ENCODE data around the gene RIOK2.

DNA sequence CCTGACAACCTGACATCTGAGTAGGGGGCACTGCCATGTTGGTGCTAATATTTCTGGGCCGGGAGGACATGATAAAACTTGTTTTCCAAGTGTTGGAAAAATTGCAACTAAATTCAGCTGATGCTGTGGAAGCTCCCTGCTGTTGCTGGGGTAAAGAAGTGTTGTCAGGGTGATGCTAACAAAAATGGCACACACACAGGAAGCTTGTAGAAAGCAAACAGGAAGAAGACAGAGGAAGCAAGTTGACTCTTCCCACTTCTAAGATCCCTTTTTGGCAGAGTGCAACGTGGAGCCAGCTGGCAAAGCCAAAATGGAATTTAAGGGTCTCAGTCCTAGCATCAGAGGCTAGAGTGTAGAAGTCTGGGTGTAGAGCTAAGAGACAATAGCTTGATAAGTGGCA is 11.3 kb upstream of the RIOK2 start:
- TF ChIP-seq, protein P1, sequence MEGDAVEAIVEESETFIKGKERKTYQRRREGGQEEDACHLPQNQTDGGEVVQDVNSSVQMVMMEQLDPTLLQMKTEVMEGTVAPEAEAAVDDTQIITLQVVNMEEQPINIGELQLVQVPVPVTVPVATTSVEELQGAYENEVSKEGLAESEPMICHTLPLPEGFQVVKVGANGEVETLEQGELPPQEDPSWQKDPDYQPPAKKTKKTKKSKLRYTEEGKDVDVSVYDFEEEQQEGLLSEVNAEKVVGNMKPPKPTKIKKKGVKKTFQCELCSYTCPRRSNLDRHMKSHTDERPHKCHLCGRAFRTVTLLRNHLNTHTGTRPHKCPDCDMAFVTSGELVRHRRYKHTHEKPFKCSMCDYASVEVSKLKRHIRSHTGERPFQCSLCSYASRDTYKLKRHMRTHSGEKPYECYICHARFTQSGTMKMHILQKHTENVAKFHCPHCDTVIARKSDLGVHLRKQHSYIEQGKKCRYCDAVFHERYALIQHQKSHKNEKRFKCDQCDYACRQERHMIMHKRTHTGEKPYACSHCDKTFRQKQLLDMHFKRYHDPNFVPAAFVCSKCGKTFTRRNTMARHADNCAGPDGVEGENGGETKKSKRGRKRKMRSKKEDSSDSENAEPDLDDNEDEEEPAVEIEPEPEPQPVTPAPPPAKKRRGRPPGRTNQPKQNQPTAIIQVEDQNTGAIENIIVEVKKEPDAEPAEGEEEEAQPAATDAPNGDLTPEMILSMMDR (IDR thresholded peaks at IDR 0.05; ENCODE audit: insufficient read depth, low read length, poor library complexity, severe bottlenecking) = no peak
- TF ChIP-seq EZH2phosphoT487 (conservative IDR thresholded peaks at IDR 0.05; ENCODE audit: low read length) = no peak

All from SU-DHL-6 (cell line).